ENCODE data around the gene STRADA.

STRADA gene

GRCh38 chr17:63682981-63683380, 58.6 kb downstream of the STRADA start:
- no peak for DNase-seq (ENCODE audit: low read depth)

DNA sequence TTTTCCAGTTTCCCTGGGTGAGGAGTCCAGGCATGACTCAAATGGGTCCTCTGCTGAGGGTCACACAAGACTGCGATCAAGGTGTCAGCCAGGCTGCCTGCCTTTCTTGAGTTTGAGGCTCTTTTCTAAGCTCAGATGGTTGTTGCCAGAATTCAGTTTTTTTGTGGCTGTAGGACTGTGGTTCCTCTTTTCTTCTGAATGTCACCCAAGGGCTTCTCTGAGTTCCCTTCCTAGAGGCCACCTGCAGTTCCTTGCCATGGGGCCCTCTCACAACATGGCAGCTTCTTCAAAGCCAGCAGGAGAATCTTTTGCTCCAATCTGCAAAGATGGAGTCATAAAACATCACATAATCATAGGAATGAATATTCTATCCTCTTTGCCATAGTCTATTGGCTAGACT, 59.2 kb downstream of the STRADA start:
- no peak for DNase-seq (ENCODE audit: low read depth)

- DNase-seq (ENCODE audit: low read depth): no peak
These were observed 60.1 kb downstream of the STRADA start for GRCh38 chr17:63681530-63681929.

DNA sequence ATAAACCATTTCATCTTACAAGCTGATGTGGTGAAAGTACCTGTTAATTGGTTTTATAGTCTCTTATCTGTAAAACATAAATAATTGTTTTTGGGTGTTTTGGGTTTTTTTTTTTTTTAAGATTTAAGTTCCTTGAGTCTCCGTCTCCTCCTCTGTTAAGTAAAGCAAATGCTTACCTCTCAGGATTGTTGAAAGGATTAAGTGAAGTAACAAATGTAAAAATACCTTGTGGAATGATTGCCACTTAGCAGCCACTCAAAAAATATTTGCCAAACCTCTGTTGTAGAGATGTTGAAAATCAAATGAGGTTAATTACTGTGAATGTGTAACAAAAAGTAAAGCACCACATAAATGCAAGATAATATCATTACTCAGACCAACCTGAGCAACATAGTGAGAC, 60.9 kb downstream of the STRADA start:
- no peak for DNase-seq (ENCODE audit: low read depth)

DNA sequence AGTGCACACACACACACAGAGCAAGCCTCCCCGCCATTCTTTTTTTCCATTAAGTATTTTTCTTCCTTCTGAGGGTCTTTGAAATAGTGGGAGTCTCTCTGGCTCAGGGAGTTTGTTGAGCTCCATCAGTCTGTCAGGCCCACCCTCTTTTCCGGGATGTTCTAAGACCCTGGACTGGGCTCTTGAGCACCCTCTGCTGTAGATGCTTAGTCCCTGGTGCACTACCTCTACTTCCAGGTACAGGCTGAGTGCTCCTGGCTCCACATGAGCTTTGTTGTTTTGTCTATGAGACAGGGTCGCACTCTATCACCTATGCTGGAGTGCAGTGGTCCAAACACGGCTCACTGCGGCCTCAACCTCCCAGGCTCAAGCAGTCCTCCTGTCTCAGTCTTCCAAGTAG, 62.4 kb downstream of the STRADA start:
- DNase-seq (ENCODE audit: low read depth): no peak

GRCh38 chr17:63676584-63676983, 65.0 kb downstream of the STRADA start:
- DNase-seq (ENCODE audit: low read depth): no peak

GRCh38 chr17:63675607-63676546, 65.7 kb downstream of the STRADA start:
- no peak for DNase-seq (ENCODE audit: low read depth)

GRCh38 chr17:63675231-63675606, 66.4 kb downstream of the STRADA start:
- DNase-seq (ENCODE audit: low read depth): no peak

DNA sequence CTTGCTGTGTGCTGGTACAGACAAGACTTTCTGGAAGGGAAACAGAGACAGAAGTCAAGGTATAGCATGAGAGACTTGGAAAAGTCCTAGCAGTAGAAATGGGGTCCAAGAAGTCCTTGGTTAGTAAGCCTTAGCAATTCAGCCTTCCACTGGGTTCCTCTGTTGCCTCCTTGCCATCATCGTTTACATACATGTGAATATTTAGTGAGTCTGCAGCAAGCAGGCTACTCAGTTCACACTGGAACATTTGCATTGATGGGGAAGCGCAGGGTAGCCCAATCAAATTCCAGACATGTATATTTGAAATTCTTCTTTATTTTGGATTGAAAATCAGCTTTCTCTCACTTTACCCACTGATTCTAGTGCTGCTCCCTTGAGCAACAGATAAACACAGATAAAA, 68.7 kb downstream of the STRADA start:
- no peak for DNase-seq (ENCODE audit: low read depth)

DNA sequence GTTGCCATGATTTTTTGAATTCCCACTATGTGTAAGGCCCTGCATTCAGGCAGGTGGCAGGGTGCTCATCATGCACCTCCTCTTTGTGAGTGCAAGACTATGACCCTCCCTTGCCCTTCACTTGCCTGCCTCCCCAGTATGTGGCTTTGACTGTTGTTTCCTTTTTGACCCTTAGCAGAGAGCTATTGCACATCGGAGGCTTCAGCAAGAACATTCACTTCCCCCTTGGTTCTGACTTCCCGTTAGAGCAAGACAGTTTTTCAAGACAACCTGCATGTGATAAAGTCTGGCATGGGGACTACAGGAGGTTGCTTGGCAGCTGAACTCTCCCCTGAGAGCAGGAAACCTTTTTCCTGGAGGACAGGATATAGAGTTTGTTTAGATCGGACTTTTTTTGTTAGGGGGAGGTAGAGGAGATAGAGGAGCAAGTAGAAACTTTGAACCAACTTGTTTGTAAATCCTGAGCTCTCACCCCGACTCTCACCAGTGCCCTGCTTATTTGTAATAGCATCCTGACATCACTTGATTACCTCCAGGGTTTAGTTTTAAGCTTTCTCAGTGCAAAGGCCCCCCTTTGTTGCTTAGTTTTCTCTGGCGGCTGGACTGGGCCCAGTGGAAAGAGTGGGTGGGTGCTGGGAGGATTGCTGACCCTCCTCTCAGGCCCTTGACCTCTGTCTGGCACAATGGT, 75.9 kb downstream of the STRADA start:
- DNase-seq (ENCODE audit: low read depth): no peak

- no peak for DNase-seq (ENCODE audit: low read depth)
These were observed 81.7 kb downstream of the STRADA start for GRCh38 chr17:63659850-63660249.

- DNase-seq (ENCODE audit: low read depth): no peak
These were observed 83.2 kb downstream of the STRADA start for GRCh38 chr17:63658366-63658765.

DNA sequence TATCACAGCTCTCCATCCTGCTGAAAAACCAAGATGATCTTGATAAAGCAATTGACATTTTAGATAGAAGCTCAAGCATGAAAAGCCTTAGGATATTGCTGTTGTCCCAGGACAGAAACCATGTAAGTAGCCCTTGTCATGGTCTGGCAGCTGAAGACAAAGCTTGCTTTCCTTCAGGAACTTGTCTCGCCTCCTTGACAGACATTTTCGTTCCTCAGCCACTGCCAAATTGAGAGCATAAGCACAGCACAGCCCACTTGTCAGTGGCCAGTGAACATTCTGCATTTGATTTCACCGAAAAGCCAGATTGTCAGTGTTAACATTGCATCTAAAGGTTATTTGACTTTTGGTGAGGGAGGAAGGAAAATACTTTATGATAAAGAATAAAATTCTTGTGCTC, 83.8 kb downstream of the STRADA start:
- DNase-seq (ENCODE audit: low read depth): no peak

DNA sequence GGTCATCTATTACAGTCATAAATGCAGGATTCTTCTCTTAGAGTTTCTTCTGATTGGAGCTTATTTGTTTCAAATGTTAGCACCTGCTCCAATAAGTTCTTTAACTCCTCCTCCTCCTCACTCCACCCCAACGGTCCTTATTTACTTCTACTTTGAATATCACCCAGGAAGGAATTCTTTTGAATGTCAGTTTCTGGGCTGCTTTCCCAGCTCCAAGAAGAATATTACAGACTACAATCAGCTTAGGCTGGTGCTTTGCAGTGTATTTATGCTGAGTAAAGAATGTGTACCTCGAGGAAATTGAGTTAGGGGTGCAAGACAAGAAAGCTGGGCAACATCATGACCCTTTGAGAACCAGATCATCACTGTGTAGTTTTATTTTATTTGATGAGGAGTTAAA, 88.5 kb downstream of the STRADA start:
- DNase-seq (ENCODE audit: low read depth): no peak
